BLaER1 treated with 17β-estradiol and CSF1 and Interleukin-3, amounts not matched to agents 10 nM and 100 nM (cell line): ENCODE data around the gene CACNA2D1.

Source experiments
- H3K27ac ChIP-seq, 11 experiments: shearing (Covaris generic); formaldehyde crosslinking; 2 replicates each; pipeline ENCODE4 v1.8.1; 2022
- H3K27me3 ChIP-seq, 11 experiments: shearing (Covaris generic); formaldehyde crosslinking; 2 replicates each; pipeline ENCODE4 v1.8.1; 2022
- H3K36me3 ChIP-seq, 11 experiments: shearing (Covaris generic); formaldehyde crosslinking; 2 replicates each; pipeline ENCODE4 v1.8.1; 2022
- H3K4me1 ChIP-seq, 10 experiments: shearing (Covaris generic); formaldehyde crosslinking; 2 replicates each; pipeline ENCODE4 v1.8.1; 2022
- H3K4me2 ChIP-seq, 11 experiments: shearing (Covaris generic); formaldehyde crosslinking; 2 replicates each; pipeline ENCODE4 v1.8.1; 2022
- H3K4me3 ChIP-seq, 10 experiments: shearing (Covaris generic); formaldehyde crosslinking; 2 replicates each; pipeline ENCODE4 v1.8.1; 2022
- H3K9ac ChIP-seq, 11 experiments: shearing (Covaris generic); formaldehyde crosslinking; 2 replicates each; pipeline ENCODE4 v1.8.1; 2022
- H3K9me3 ChIP-seq, 11 experiments: shearing (Covaris generic); formaldehyde crosslinking; replicated peaks in 1 of 11; 2 replicates each; pipeline ENCODE4 v1.8.1; 2022
- H4K20me1 ChIP-seq, 11 experiments: shearing (Covaris generic); formaldehyde crosslinking; 2 replicates each; pipeline ENCODE4 v1.8.1; 2022
- Cebpa-rat ChIP-seq, 11 experiments: shearing (Covaris generic); IDR thresholded peaks; 2 replicates each; pipeline ENCODE4 v1.8.1; 2022

Gene CACNA2D1

DNA sequence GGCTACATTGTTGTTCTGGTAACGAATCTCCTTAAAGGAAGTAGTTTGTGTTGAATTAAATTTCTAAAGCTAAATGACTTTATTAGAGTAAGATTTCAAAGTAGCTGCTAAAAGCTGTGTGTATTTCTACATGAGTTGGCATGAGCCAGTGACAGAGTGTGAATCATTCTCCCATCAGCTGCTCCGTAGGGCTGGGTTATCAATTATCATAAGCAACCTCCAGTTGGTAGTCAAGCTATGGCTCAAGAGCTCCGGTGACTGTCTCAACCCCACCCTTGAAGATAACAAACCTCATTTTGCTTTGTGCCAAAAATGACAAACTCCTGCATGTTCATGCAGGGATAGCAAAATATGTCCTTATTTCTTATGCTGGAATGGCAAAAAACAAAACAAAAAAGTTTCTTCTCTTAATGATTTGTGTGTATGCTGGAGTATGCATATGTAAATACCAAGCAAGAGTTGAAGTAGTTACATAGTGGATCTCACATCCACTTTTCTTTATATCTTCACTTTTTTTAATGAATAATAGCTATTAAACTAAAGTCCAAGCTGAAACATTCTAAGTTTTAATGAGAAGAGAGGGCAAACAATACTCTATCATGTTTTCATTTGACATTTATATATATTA lies 249.4 kb downstream of the CACNA2D1 start:
- Histone ChIP-seq H3K4me2 (no peak overlapping the region), H3K9me3 (no peaks in the 10 kb centered on the region), H3K27me3 (no peaks in the 10 kb centered on the region), H3K4me3 (no peak overlapping the region), H3K27ac (no peak overlapping the region), H3K36me3 (no peaks in the 10 kb centered on the region), H3K4me1 (no peaks in the 10 kb centered on the region), H4K20me1 (no peaks in the 10 kb centered on the region), H3K9ac (no peak overlapping the region)
- no peak for TF ChIP-seq Cebpa-rat (IDR thresholded peaks at IDR 0.05)

DNA sequence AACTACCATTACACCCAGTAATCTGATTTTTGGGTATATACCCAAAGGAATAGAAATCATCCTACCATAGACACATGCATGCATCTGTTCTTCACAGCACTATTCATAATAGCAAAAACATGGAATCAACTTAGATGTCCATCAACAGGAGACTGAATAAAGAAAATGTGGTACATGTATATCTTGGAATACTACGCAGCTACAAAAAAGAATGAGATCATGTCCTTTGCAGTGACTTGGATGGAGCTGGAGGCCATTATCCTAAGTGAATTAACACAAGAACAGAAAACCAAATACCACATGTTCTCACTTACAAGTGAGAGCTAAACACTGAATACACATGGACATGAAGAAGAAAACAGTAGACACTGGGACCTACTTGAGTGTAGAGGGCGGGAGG lies 254.9 kb downstream of the CACNA2D1 start:
- Histone ChIP-seq H4K20me1 (no peaks in the 10 kb centered on the region), H3K27me3 (no peaks in the 10 kb centered on the region), H3K9ac (no peak overlapping the region), H3K4me1 (peaks cover 0 to 5% (median 0%) of the 10 kb centered on the region in 10 experiments; a peak in 2 of 20 replicates), H3K4me3 (no peak overlapping the region), H3K36me3 (no peaks in the 10 kb centered on the region), H3K4me2 (no peak overlapping the region), H3K9me3 (no peaks in the 10 kb centered on the region), H3K27ac (no peak overlapping the region)
- TF ChIP-seq Cebpa-rat (IDR thresholded peaks at IDR 0.05): no peak

GRCh38 chr7:82185443-82185842 lies 258.1 kb downstream of the CACNA2D1 start:
- H3K27me3 ChIP-seq: no peaks in the 10 kb centered on the region
- H3K9ac ChIP-seq: no peak overlapping the region
- peaks cover 0 to 7% (median 0%) of the 10 kb centered on the region in 10 experiments; a peak in 2 of 20 replicates for H3K4me1 ChIP-seq
- H3K9me3 ChIP-seq: no peaks in the 10 kb centered on the region
- no peak for TF ChIP-seq Cebpa-rat (IDR thresholded peaks at IDR 0.05)
- H3K4me3 ChIP-seq: no peak overlapping the region
- no peaks in the 10 kb centered on the region for H3K36me3 ChIP-seq
- no peak overlapping the region for H3K4me2 ChIP-seq
- no peaks in the 10 kb centered on the region for H4K20me1 ChIP-seq
- H3K27ac ChIP-seq: no peak overlapping the region

DNA sequence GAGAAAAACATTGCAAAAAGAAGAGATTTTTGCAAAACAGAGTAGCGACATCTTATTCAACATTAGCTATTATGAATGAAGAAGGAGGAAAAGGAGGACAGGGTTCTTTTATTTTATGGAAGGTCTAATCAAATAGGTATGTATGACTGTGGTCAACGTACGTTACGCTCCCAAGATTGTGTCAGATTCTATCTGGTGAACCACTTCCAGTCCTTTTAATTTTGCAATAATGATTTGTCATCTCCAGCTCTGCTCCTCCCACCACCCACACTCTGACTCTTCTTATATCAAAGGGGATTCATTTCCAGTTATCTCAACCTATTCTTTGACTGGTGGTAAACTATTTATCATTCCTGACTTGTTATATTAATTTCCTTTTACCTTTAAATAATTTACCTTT lies 259.9 kb downstream of the CACNA2D1 start:
- Histone ChIP-seq H3K9me3 (no peaks in the 10 kb centered on the region), H3K4me1 (peaks cover 0 to 7% (median 0%) of the 10 kb centered on the region in 10 experiments; a peak in 2 of 20 replicates), H3K36me3 (no peaks in the 10 kb centered on the region), H3K4me3 (no peak overlapping the region), H3K4me2 (peak overlapping the region in 1 of 11 experiments; percentile 3; a peak in 1 of 22 replicates), H4K20me1 (no peaks in the 10 kb centered on the region), H3K27me3 (no peaks in the 10 kb centered on the region), H3K9ac (no peak overlapping the region), H3K27ac (peak overlapping the region in 1 of 11 experiments; percentile 24; a peak in 1 of 22 replicates)
- no peak for TF ChIP-seq Cebpa-rat (IDR thresholded peaks at IDR 0.05)

DNA sequence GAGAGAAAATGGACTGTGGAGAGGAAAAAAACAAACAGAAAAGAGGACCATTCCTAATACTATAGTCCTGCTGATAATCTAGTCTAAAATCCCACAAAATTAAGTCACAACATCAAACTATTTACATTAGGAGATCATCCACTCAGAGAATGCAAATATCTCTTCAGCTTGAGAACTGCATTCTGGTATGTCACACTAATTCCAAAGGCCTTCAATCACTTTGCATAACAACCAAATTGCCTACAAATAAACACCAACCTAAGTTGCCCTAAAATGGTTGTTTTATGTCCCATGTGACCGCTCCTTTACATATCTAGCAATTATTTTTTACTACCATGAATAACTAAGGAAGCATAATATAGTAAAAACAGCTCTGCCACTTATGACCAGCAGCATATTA lies 264.3 kb downstream of the CACNA2D1 start:
- H3K9ac ChIP-seq: no peak overlapping the region
- no peak overlapping the region for H3K27ac ChIP-seq
- no peaks in the 10 kb centered on the region for H4K20me1 ChIP-seq

DNA sequence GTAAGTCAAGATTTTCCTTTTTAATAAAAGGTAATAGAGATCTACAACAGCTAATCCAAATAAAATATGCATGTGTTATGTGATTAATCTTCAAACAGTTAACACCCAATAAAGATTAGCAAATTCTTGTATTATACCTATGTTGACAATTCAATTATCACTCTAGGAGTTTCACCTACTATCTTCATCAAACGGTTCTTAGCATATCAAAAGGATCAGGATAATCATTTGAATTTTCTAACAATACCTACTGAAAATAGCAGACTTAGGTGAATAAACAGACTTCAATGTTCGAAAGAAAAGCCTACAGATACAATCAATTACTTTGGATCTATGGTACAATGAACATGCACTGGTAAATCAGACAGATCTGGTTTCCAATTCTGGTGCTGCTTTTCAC lies 268.3 kb downstream of the CACNA2D1 start:
- H3K4me1 ChIP-seq: no peaks in the 10 kb centered on the region
- TF ChIP-seq Cebpa-rat (IDR thresholded peaks at IDR 0.05): no peak

More for the DNA sequence above, 264.3 kb downstream of the CACNA2D1 start:
- Histone ChIP-seq H3K9me3 (no peaks in the 10 kb centered on the region), H3K27me3 (no peaks in the 10 kb centered on the region), H3K36me3 (no peaks in the 10 kb centered on the region), H3K4me3 (no peak overlapping the region), H3K4me2 (no peak overlapping the region), H3K4me1 (peaks cover 0 to 7% (median 0%) of the 10 kb centered on the region in 10 experiments; a peak in 2 of 20 replicates)
- TF ChIP-seq Cebpa-rat (IDR thresholded peaks at IDR 0.05): no peak

GRCh38 chr7:82173400-82174021 lies 270.1 kb downstream of the CACNA2D1 start:
- no peak for TF ChIP-seq Cebpa-rat (IDR thresholded peaks at IDR 0.05)
- Histone ChIP-seq H3K27me3 (no peaks in the 10 kb centered on the region), H3K4me2 (no peak overlapping the region), H3K36me3 (no peaks in the 10 kb centered on the region), H3K9me3 (no peaks in the 10 kb centered on the region), H3K27ac (no peak overlapping the region), H3K4me3 (no peak overlapping the region), H4K20me1 (no peaks in the 10 kb centered on the region), H3K9ac (no peak overlapping the region), H3K4me1 (no peaks in the 10 kb centered on the region)

More for the DNA sequence above, 268.3 kb downstream of the CACNA2D1 start:
- H3K27me3 ChIP-seq: no peaks in the 10 kb centered on the region
- no peak overlapping the region for H3K4me2 ChIP-seq
- no peaks in the 10 kb centered on the region for H3K36me3 ChIP-seq
- no peak overlapping the region for H3K4me3 ChIP-seq
- H3K27ac ChIP-seq: no peak overlapping the region
- no peaks in the 10 kb centered on the region for H3K9me3 ChIP-seq
- H4K20me1 ChIP-seq: no peaks in the 10 kb centered on the region
- no peak overlapping the region for H3K9ac ChIP-seq

- Histone ChIP-seq H3K4me1 (no peaks in the 10 kb centered on the region), H4K20me1 (no peaks in the 10 kb centered on the region), H3K9me3 (no peaks in the 10 kb centered on the region), H3K4me2 (no peak overlapping the region), H3K27ac (no peak overlapping the region), H3K9ac (no peak overlapping the region), H3K27me3 (no peaks in the 10 kb centered on the region), H3K4me3 (no peak overlapping the region), H3K36me3 (no peaks in the 10 kb centered on the region)
- no peak for TF ChIP-seq Cebpa-rat (IDR thresholded peaks at IDR 0.05)
Measured at GRCh38 chr7:82172881-82173280, 270.7 kb downstream of the CACNA2D1 start.

DNA sequence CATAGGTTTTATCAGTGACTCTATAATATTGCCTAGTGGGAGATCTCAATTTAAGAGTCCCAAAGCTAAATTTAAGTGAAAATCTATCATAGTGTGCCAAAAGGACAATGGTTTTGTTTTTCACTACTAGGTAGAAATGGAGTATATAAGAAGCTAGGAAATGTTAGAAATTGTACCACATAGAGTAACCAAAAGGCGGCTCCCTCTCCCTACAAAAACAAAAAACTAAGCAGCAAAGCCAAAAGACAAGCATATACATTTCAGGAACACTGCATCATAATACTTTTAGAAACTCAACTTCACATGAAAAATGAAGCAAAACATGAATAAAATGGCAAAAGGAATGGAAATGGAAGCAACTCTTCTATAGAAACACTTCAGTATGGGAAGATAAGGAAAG lies 271.6 kb downstream of the CACNA2D1 start:
- H3K4me2 ChIP-seq: no peak overlapping the region
- H3K4me3 ChIP-seq: no peak overlapping the region
- no peaks in the 10 kb centered on the region for H3K27me3 ChIP-seq
- no peak for TF ChIP-seq Cebpa-rat (IDR thresholded peaks at IDR 0.05)
- H4K20me1 ChIP-seq: no peaks in the 10 kb centered on the region
- no peaks in the 10 kb centered on the region for H3K36me3 ChIP-seq
- H3K27ac ChIP-seq: no peak overlapping the region
- no peaks in the 10 kb centered on the region for H3K4me1 ChIP-seq
- H3K9ac ChIP-seq: no peak overlapping the region
- H3K9me3 ChIP-seq: no peaks in the 10 kb centered on the region
